GM18858 (cell line): Measurements from ENCODE around the gene JPH4.

Source experiments
- ATAC-seq: cut with Tn5 transposase; IDR thresholded peaks from one replicate; pipeline ENCODE4 v1.9.1; 2021; ENCODE audit not compliant: unreplicated experiment

JPH4 gene

DNA sequence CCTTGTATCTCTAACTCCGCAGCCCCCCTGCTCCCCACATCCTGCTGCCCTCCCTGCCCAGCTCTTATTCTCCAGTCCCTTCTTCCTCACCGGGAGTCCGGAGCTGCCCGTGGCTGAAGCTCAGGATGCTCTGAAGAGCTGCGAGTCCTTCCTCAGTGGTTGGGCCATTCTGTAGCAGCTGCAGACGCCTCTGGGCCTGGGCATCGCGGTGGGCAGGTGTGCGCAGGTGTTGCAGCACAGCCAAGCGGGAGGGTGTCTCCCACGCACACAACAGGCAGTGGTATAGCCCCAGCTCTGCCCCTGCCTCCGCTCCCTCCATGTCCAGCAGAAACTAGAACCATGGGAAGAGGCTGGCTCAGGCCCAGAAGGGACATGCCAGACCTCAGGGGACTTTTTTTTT, 47.2 kb downstream of the JPH4 start:
- no peak for ATAC-seq

DNA sequence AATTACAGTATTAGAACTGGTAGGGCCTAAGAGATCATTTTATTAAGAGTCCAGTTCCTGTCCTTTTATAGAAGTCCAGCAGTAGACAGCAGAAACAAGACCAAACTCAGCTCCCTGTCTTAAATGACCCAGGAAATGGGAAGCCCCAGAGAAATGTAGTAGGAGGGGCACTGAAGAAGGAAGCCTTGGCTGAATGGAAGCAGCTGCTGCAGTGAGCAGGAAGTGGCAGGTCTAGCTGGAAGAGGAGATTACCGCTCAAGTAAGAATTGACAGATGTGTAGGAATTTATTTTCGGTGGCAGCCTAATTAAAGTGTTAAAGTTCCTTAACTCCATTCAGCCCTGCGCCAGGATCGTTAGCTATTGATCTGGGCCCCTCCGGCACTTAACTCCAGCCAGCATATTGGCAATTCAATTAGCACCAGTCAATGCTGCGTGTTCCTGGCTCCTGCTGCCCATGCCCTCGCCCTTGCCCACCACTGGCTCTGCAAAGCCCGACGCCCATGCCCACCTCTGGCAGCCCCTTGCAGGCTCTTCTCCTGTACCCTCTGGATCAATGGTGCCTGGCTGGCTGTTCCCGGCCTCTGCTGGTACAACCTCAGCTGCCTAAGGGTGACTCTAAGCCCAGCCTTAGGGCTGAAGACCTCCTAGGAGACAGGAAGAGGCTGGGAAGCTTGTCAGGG, 48.1 kb downstream of the JPH4 start:
- no peak for ATAC-seq

DNA sequence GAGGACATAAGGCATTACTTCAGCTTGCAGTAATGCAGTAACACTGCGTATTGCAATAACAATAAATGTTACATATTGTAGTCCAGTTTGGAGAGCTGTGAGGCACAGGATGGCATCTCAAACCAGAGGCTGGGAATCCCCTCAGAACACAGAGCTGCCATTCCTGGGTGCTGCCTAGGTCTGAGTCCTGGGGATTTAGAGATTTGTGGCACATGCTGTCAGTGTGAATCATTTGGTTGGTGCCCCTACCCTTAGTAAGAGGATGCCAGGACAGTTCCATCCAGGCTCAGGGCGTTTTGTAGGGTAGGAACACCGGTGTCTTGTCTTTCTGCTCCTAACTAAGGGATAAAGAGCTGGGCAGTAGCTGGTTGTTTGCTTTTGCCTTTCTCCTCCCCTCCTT, 49.6 kb downstream of the JPH4 start:
- ATAC-seq = no peak

DNA sequence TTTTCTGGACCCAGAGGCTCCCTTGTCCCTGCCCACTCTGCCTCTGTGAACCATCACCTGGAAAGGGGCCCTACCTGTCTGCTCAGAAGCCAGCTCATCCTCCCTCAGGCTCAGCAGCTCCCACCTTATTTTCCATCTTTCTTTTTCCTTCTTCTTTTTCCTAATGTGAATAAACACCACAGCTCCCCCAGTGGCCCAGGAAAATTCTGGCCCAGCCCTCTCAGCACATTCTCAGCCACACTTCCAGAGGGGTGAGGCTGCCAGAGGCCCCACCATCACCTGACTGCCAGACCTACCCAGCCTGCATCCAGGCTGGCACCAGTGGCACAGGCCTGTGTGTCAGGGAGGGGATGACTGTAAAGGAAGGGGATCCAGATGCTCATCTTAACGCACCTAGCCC, 50.0 kb downstream of the JPH4 start:
- no peak for ATAC-seq

DNA sequence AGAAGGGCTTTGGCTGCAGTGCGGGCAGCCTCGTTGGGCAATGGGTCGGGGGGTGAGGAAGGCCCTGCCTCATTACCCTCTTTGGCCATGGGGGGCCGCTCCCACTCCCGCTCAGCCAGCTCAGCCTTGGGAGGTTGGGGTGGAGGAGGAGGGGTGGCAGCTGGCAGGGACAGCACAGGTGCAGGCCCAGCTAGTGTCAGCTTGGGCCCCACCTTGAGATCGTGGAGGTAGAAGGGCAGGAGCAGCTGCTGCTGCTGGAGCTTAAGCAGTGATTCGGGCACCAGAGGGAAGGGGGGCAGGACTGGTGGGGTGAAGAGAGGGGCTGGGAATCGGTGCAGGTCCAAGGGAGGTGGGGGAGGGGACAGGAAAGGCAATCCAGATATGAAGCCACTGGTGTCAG, 53.0 kb downstream of the JPH4 start:
- ATAC-seq = no peak

DNA sequence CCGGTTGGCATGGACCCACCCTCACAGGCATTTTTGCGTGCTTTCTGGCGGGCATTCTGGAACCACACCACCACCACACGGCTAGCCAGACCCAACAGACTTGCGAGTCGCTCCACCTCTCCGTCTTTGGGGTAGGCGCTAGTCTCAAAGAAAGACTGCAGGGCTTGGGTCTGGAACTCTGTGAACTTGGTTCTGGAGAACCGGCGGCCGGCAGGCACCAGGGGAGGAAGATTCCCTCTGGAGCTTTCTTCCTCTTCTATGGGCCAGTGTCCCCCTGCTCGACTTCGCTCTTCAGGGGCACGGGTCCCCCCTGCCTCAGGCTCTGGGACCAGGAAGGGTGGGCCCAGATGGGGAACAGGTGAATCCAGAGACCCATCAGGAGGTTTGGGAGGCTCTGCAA, 53.6 kb downstream of the JPH4 start:
- no peak for ATAC-seq

DNA sequence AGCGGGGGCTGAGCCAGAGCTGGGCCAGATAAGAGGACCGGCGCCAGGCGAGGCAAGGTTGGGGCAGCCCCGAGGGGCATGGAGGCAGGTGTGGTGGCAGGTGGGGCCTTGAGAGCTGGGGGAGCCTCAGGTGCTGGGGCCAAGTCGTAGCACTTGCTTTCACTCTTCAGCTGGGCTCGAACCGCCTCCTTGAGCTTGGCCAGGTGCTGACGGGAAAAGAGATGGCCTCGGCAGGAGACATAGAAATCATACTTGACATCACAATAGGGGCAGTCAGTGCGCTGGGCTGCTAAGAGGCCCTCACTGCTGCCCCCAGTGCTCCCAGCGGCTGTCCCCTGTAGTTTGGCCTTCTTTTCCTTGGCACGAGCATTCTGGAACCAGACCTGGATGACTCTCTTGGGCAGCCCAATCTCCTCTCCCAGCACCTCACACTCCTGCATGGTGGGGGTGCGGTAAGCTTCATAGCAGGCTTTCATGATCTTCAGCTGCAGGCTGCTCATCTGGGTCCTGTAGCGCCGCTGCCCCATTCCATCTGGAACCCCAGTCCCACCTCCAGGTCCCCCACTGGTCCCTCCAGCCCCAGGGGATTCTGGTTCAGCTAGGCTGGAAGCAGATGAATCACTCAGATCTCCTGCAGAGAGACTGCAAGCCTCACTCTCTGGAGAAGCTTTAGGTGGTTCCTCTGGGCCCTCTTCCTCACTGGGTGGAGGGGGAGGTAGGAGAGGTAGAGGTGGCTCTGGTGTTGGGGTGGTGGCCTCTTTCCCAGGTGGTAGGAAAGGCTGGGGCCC, 55.2 kb downstream of the JPH4 start:
- ATAC-seq = no peak

DNA sequence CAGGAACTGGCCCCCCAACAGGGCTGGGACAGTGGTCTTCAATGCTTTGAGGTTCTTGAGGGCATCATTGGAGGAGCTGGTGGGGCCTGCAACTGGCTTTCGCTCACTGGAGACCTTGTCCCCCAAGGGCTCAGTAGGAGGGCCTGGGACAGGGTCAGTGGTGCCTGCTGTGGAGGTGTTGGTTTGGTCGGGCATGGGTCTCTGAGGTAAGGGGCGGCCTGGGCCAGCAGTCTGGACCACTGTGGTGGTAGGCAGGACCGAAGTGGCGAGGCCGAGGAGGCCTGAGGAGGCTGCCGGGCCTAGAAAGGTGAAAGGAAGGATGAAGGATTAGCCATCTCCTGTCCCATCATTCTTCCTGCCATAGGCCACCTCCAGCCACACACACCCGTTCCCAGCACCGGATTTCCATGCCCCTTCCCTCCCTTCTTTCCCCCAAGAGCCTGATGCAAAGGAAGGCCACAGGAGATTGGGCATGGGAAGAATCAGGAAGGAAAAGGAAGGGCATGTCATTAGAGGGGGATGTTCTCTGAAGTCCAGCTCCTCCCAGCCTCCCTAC, 55.9 kb downstream of the JPH4 start:
- ATAC-seq = no peak

DNA sequence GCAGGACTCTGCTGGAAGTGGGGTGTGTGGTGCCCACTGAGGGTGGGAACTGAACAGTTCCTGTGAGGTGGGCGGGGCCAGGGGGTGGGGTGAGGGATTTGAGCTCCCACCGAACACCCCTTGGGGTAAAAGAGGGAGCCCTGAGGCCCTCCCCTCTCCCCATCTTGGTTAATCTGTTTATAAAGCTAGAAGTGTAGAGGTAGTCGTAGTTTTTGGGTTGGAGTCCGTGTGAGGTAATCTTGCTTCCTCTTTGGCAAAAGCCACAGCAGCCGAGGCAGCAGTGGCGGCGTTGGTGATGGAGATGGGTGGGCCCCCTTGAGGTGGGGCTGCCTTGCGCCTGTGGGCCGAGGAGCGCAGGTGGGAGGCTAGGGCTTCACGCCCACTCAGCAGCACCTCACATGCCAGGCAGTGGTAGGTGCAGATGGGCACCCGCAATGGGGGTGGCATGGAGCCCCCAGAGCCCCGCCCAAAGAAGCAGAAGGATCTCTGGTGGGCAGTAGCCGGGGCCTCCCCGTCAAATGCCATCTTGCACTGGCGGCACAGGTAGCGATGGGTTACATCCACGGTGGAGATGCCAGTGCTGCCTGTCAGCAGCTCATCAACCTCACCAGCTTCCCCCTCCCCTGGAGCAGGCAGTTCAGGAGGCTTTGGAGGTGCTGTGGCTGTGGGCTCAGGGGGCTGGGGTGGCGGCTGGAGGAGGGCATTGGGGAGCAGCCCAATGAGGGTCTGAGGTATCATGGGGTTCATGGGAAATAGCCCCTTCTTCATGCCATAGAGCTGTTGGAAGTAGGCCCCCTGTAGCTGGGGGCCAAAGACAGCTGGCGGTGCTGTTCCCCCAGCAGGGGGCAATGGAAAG, 56.6 kb downstream of the JPH4 start:
- ATAC-seq = no peak

DNA sequence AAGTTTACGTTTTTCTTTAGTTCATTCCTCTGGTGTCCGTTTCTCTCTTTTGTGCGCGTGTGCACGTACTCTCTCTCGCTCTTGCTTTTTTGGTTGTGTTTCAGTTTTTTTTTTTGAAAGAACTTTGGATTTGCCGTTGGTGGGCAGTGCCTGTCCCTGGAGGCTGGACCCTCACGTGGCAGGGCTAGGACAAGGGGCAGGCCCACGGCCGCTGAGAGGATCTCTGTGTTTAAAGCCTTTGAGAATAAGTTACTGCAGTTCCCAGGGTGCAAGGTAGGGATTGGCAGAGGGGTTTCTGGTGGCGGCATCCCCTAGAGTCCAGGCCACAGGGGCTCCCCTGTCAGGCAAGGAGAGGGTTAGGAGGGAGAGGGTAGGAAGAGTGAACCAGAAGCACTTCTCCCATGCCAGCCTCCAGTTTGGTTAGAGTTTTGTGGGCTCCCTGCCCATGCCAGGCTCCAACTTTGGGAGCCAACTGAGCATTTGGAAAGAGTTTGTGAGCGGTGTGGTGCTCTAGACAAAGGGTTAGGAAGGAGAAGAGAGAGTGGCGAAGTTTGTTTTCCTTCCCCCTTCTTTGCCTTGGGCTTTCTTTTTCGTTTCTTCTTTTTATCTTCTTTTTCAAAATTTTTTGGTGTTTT, 57.6 kb downstream of the JPH4 start:
- ATAC-seq = no peak

DNA sequence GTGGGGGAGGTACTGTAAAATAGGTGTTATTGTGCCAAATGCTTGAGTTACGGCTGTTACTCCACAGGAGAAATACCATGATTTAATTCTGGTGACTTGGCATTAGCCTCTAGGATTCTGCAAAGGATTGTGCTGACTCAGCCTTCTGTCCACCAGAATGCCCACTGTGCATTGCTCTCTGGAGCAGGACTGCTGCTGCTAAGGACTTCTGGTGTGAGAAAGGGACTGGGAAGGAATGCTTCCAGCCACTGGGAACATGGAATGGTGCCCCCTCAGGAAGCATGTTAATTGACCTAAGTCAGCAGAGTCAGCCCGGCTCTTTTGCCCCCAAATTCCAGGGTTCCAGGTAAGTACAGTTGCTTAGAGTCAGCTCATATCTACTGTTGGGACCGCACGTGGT, 59.9 kb downstream of the JPH4 start:
- no peak for ATAC-seq
